Skeletal muscle satellite cell (primary cell): ENCODE measurements around the gene PHB1.
A peak's percentile ranks its signal among the peaks of the same experiment; 100 is the strongest.
"Not testable (repeated sequence)": the region's sequence is repeated elsewhere in the genome, so short reads cannot be mapped to it uniquely, and the experiment has no call there.

Experiments
- H3K27me3 ChIP-seq: 2 replicates; pipeline ENCODE4 v1.7.0; 2013; ENCODE audit warnings: low read length; ENCODE audit not compliant: control insufficient read depth, insufficient read depth
- H3K36me3 ChIP-seq: 2 replicates; pipeline ENCODE4 v1.7.0; 2013; ENCODE audit warnings: mild to moderate bottlenecking, control low read depth, low read length; ENCODE audit not compliant: insufficient read depth
- H3K4me1 ChIP-seq: 2 replicates; pipeline ENCODE4 v1.7.0; 2013; ENCODE audit warnings: low read length; ENCODE audit not compliant: control insufficient read depth, insufficient read depth
- H3K4me2 ChIP-seq: 2 replicates; pipeline ENCODE4 v1.7.0; 2013; ENCODE audit warnings: mild to moderate bottlenecking, low read length
- H3K4me3 ChIP-seq: 2 replicates; pipeline ENCODE4 v1.7.0; 2013; ENCODE audit warnings: low read length
- H3K9ac ChIP-seq: 2 replicates; pipeline ENCODE4 v1.7.0; 2013; ENCODE audit warnings: mild to moderate bottlenecking, low read depth, low read length, moderate library complexity
- H3K9me3 ChIP-seq: replicated peaks from 2 replicates; pipeline ENCODE4 v1.7.0; 2013; ENCODE audit warnings: mild to moderate bottlenecking, control low read depth, low read length

Gene PHB1

GRCh38 chr17:49369760-49370159, 44.9 kb downstream of the PHB1 start:
- Histone ChIP-seq H3K9ac (no peak overlapping the region), H3K4me1 (no peaks in the 10 kb centered on the region), H3K36me3 (no peaks in the 10 kb centered on the region), H3K27me3 (no peaks in the 10 kb centered on the region), H3K9me3 (no peaks in the 10 kb centered on the region), H3K4me2 (no peak overlapping the region), H3K4me3 (no peak overlapping the region)

GRCh38 chr17:49369089-49369488, 45.6 kb downstream of the PHB1 start:
- Histone ChIP-seq H3K4me1 (no peaks in the 10 kb centered on the region), H3K36me3 (no peaks in the 10 kb centered on the region), H3K4me2 (no peak overlapping the region), H3K9ac (no peak overlapping the region), H3K9me3 (no peaks in the 10 kb centered on the region), H3K27me3 (no peaks in the 10 kb centered on the region), H3K4me3 (no peak overlapping the region)

- no peaks in the 10 kb centered on the region for H3K9me3 ChIP-seq
- H3K36me3 ChIP-seq: no peaks in the 10 kb centered on the region
- no peak overlapping the region for H3K9ac ChIP-seq
- H3K4me2 ChIP-seq: no peak overlapping the region
- no peaks in the 10 kb centered on the region for H3K27me3 ChIP-seq
- no peak overlapping the region for H3K4me3 ChIP-seq
- peaks cover 8% of the 10 kb centered on the region for H3K4me1 ChIP-seq
Observed at GRCh38 chr17:49365667-49366066, 49.0 kb downstream of the PHB1 start.

- not testable (repeated sequence) for H3K9me3 ChIP-seq, H3K4me2 ChIP-seq, H3K27me3 ChIP-seq, H3K9ac ChIP-seq, H3K36me3 ChIP-seq, H3K4me3 ChIP-seq
- H3K4me1 ChIP-seq: peaks cover 13% of the 10 kb centered on the region
Observed at GRCh38 chr17:49365126-49365525, 49.6 kb downstream of the PHB1 start.

GRCh38 chr17:49364119-49364518, 50.6 kb downstream of the PHB1 start:
- H3K9ac ChIP-seq: no peak overlapping the region
- no peaks in the 10 kb centered on the region for H3K27me3 ChIP-seq
- H3K4me1 ChIP-seq: peaks cover 23% of the 10 kb centered on the region
- H3K9me3 ChIP-seq: no peaks in the 10 kb centered on the region
- H3K4me3 ChIP-seq: no peak overlapping the region
- no peak overlapping the region for H3K4me2 ChIP-seq
- H3K36me3 ChIP-seq: no peaks in the 10 kb centered on the region

- Histone ChIP-seq H3K4me1 (peaks cover 31% of the 10 kb centered on the region), H3K4me3 (no peak overlapping the region), H3K36me3 (no peaks in the 10 kb centered on the region), H3K4me2 (no peak overlapping the region), H3K9me3 (no peaks in the 10 kb centered on the region), H3K9ac (no peak overlapping the region), H3K27me3 (no peaks in the 10 kb centered on the region)
Observed at GRCh38 chr17:49363251-49363650, 51.4 kb downstream of the PHB1 start.

GRCh38 chr17:49362723-49363117, 52.0 kb downstream of the PHB1 start:
- Histone ChIP-seq H3K4me1 (peaks cover 31% of the 10 kb centered on the region), H3K4me3 (peak overlapping the region; percentile 93), H3K4me2 (peak overlapping the region; percentile 95), H3K9me3 (no peaks in the 10 kb centered on the region), H3K27me3 (no peaks in the 10 kb centered on the region), H3K9ac (peak overlapping the region; percentile 95), H3K36me3 (no peaks in the 10 kb centered on the region)

- Histone ChIP-seq H3K9me3 (no peaks in the 10 kb centered on the region), H3K27me3 (no peaks in the 10 kb centered on the region), H3K36me3 (no peaks in the 10 kb centered on the region), H3K9ac (peak within 1 kb of the TSS; percentile 95), H3K4me1 (peaks cover 31% of the 10 kb centered on the region), H3K4me2 (peak within 1 kb of the TSS; percentile 95), H3K4me3 (peak within 1 kb of the TSS; percentile 93)
Observed at GRCh38 chr17:49361902-49362722, 52.6 kb downstream of the PHB1 start, which contains the start of gene ZNF652. Gene ZNF652, minus strand, starts transcription at chr17:49362250. Its CDS starts 44,525 bp downstream, at chr17:49317725.

GRCh38 chr17:49361129-49361901, 53.4 kb downstream of the PHB1 start:
- peak overlapping the region; percentile 95 for H3K9ac ChIP-seq
- no peaks in the 10 kb centered on the region for H3K9me3 ChIP-seq
- H3K4me3 ChIP-seq: peak overlapping the region; percentile 93
- peaks cover 31% of the 10 kb centered on the region for H3K4me1 ChIP-seq
- no peaks in the 10 kb centered on the region for H3K27me3 ChIP-seq
- no peaks in the 10 kb centered on the region for H3K36me3 ChIP-seq
- H3K4me2 ChIP-seq: peak overlapping the region; percentile 95

GRCh38 chr17:49360796-49361128, 53.9 kb downstream of the PHB1 start:
- Histone ChIP-seq H3K36me3 (no peaks in the 10 kb centered on the region), H3K4me2 (peak overlapping the region; percentile 95), H3K4me3 (peak overlapping the region; percentile 93), H3K9ac (peak overlapping the region; percentile 95), H3K4me1 (peaks cover 31% of the 10 kb centered on the region), H3K27me3 (no peaks in the 10 kb centered on the region), H3K9me3 (no peaks in the 10 kb centered on the region)

- Histone ChIP-seq H3K4me1 (peaks cover 31% of the 10 kb centered on the region), H3K9me3 (no peaks in the 10 kb centered on the region), H3K9ac (peak overlapping the region; percentile 95), H3K36me3 (no peaks in the 10 kb centered on the region), H3K4me2 (peak overlapping the region; percentile 95), H3K4me3 (peak overlapping the region; percentile 93), H3K27me3 (no peaks in the 10 kb centered on the region)
Observed at GRCh38 chr17:49359990-49360795, 54.5 kb downstream of the PHB1 start.
